ENCODE results near the gene GZMM. TPM values are rescaled to one million over a fixed set of nuclear protein-coding genes. Genes with fewer than 3 reads are reported as not detected.

GZMM gene
- total and polyA plus RNA-seq, 12 donors: 0.35 to 2.4 (median 1.2) TPM; not detected in 4

DNA sequence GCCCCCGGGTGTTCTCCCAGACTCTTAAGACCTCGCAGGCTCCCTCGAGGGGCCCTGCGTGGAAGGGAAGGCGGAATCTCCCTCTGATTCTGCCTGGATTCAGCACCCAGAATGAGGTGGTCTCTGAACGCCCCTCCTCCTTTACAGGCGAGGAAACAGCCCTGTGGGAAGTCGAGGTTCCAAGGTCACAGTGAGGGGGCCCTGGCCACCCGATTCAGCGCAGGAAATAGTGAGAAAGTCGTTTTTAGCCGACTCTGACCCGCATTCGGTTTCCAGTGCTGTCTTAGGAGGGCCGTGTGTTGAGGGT is 29.6 kb downstream of the GZMM start:
- no peak for DNase-seq
- peak overlapping the region; percentile 43 to 95 (median 86) for H3K4me3 ChIP-seq
- TF ChIP-seq POLR2A (IDR thresholded peaks at IDR 0.05): no peak
- TF ChIP-seq, protein P1, sequence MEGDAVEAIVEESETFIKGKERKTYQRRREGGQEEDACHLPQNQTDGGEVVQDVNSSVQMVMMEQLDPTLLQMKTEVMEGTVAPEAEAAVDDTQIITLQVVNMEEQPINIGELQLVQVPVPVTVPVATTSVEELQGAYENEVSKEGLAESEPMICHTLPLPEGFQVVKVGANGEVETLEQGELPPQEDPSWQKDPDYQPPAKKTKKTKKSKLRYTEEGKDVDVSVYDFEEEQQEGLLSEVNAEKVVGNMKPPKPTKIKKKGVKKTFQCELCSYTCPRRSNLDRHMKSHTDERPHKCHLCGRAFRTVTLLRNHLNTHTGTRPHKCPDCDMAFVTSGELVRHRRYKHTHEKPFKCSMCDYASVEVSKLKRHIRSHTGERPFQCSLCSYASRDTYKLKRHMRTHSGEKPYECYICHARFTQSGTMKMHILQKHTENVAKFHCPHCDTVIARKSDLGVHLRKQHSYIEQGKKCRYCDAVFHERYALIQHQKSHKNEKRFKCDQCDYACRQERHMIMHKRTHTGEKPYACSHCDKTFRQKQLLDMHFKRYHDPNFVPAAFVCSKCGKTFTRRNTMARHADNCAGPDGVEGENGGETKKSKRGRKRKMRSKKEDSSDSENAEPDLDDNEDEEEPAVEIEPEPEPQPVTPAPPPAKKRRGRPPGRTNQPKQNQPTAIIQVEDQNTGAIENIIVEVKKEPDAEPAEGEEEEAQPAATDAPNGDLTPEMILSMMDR (IDR thresholded peaks at IDR 0.05): peak in 1 of 6 experiments; percentile 20
- intact Hi-C loops (cut with DNase I): no loop called here
- peak overlapping the region; percentile 51 to 97 (median 94) for H3K27ac ChIP-seq
- no peaks in the 10 kb centered on the region for H3K36me3 ChIP-seq (replicated peaks in 1 of 2)
- peaks cover 50 to 57% of the 10 kb centered on the region in 2 donors for H3K4me1 ChIP-seq (replicated peaks in 1 of 2)
- H3K27me3 ChIP-seq: no peaks in the 10 kb centered on the region
- 0 to 2% (median 1%) methylated on average over 8 to 15 of the region's 15 CpGs for WGBS, 4 donors
- no peaks in the 10 kb centered on the region for H3K9me3 ChIP-seq (replicated peaks in 1 of 3)

DNA sequence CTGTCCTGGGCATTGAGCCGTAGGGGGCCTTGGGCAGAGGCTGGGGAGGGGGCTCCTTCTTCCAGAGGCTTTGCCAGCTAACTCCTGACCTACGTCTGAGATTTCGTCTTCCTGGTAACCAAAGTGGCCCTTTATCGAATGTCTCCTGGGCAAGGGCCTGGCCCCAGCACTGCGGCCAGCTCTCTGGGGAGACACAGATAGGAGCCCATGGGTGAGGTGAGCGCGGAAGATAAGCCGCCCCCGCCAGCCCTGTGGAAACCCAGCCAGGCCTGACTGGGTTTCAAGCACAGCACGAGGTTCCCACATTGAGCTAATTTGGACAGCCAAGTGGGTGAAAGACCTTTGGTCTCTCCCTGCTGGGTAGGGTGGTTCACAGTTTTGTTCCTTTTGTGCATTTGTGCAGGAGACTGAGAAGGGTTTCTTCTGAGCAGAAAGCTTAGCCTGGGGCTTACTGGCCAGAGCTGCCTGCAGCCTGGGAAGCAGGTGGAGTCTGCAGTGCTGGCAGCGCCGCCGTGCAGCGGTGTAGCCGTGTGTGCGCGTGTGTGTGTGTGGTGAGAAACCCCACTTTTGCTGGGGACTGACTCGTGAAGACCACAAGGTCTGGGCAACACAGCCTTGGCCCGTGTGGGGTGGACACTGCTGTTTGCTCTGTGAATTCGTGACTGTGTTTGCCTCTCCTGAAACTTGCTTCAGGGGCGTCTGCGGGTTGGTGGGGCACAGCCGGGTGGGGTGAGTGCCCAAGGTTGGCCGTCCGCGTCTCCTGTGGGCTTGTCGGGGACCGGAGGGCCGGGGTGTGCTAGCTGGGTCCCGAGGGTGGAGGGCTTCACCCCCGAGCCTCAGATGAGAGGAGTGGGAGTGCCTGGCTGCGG is 31.0 kb downstream of the GZMM start:
- DNase-seq: peak in 5 of 7 donors; percentile 46 to 66 (median 59)

DNA sequence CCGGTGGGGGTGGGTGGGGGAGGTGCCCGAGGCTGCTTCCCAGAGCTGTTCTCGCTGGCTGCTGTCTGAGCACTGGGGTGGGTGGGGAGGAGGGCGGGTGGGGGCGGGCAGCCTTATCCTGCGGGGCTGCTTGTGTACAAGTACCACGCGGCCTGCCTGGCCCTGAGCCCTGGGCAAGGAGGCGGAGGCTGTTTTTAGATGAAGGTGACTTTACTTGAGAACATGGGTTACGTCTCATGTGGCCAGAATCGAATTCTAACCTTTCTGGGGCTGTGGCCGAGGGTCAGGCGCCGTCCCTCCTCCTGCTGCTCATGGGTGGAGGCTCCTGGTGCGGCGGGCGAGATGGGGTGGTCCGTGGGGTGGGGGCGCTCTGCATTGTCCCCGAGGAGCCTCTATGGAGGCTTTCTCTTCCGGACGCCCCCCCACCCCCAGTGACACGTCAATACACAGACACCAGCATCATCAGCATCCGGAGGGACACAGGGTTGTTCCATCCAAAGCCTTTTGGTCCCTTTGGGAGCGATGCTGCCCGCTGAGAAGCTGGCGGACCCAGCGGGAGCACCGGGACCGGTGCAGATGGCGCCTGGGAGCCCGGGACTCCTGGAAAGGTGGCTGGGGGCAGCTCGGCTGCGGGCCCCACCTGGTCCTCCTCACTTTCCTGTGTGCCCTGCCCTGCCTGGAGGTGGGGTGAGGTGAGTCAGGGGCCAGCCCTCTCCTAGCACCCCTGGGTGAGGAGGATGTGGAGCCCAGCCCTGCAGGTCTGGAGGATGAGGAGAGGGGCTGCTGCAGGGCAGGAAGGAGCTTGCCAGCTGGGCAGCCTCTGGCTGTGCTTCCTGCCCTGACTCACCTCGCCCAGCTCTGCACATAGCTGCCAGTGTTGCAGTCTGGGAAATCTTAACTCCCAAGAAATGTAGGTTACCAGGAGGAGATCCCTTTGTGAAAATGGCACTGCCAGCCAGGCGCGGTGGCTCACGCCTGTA is 32.0 kb downstream of the GZMM start:
- WGBS, 4 donors: 34 to 54% (median 42%) methylated on average over 14 to 38 of the region's 38 CpGs
- peaks cover 0 to 12% of the 10 kb centered on the region in 2 donors for H3K36me3 ChIP-seq (replicated peaks in 1 of 2)
- H3K4me1 ChIP-seq (replicated peaks in 1 of 2): peaks cover 50 to 57% of the 10 kb centered on the region in 2 donors
- H3K9me3 ChIP-seq (replicated peaks in 1 of 3): no peaks in the 10 kb centered on the region
- peak overlapping the region in 2 of 4 donors; percentile 9 to 82 for H3K4me3 ChIP-seq
- peak in 1 of 2 donors; percentile 84 for TF ChIP-seq POLR2A (IDR thresholded peaks at IDR 0.05)
- TF ChIP-seq, protein P1 (IDR thresholded peaks at IDR 0.05): no peak
- peak overlapping the region; percentile 76 to 97 (median 94) for H3K27ac ChIP-seq
- peak; percentile 64 to 86 (median 79) for DNase-seq
- intact Hi-C loops (cut with DNase I): no loop called here
- H3K27me3 ChIP-seq: no peaks in the 10 kb centered on the region

More for the DNA sequence above, 31.0 kb downstream of the GZMM start:
- Histone ChIP-seq H3K9me3 (replicated peaks in 1 of 3) (no peaks in the 10 kb centered on the region), H3K36me3 (replicated peaks in 1 of 2) (peaks cover 0 to 4% of the 10 kb centered on the region in 2 donors), H3K4me1 (replicated peaks in 1 of 2) (peaks cover 50 to 57% of the 10 kb centered on the region in 2 donors), H3K4me3 (peak overlapping the region in 1 of 4 donors; percentile 82), H3K27me3 (no peaks in the 10 kb centered on the region), H3K27ac (peak overlapping the region; percentile 60 to 97 (median 94))
- WGBS, 4 donors: 23 to 28% (median 26%) methylated on average over 10 to 32 of the region's 32 CpGs
- TF ChIP-seq, protein P1 (IDR thresholded peaks at IDR 0.05): no peak
- peak in 1 of 2 donors; percentile 60 for TF ChIP-seq POLR2A (IDR thresholded peaks at IDR 0.05)
- intact Hi-C loops (cut with DNase I): no loop called here

Data from adrenal gland (tissue), 12 donors.